Left renal cortex interstitium (tissue), 4 donors: Measurements from ENCODE around the gene PNMA8C. TPM values are rescaled to one million over a fixed set of nuclear protein-coding genes. Genes with fewer than 3 reads are reported as not detected.
"Not testable (repeated sequence)": the region's sequence is repeated elsewhere in the genome, so short reads cannot be mapped to it uniquely, and the experiment has no call there.

Source experiments
- DNase-seq, 4 donors: peaks; one replicate each; pipeline ENCODE4 v3.0.0-alpha.2; 2013; ENCODE audit warnings: low read depth in 4 of 4, low spot score in 2 of 4, missing footprints in 1 of 4
- polyA plus RNA-seq, 4 donors: library from polyadenylated mRNA; unstranded; fragments of 120-200 nt; gene quantifications; one replicate each; pipeline ENCODE4 v1.2.1, GENCODE V29; 2013; ENCODE audit not compliant: insufficient read length in 4 of 4

Gene PNMA8C
- polyA plus RNA-seq, 4 donors: 0.58 to 0.74 (median 0.69) TPM

- no peak for DNase-seq
Observed at GRCh38 chr19:46412650-46413261, 16.0 kb downstream of the PNMA8C start.

GRCh38 chr19:46411925-46412649 lies 16.6 kb downstream of the PNMA8C start:
- no peak for DNase-seq

- DNase-seq: no peak
Observed at GRCh38 chr19:46411088-46411924, 17.4 kb downstream of the PNMA8C start.

- no peak for DNase-seq
Observed at GRCh38 chr19:46410205-46411087, 18.3 kb downstream of the PNMA8C start.

GRCh38 chr19:46409191-46409590 lies 19.5 kb downstream of the PNMA8C start:
- no peak for DNase-seq

- DNase-seq: no peak
Observed at GRCh38 chr19:46408664-46409039, 20.1 kb downstream of the PNMA8C start.

GRCh38 chr19:46407856-46408663 lies 20.7 kb downstream of the PNMA8C start:
- DNase-seq: no peak

- no peak for DNase-seq
Observed at GRCh38 chr19:46406976-46407375, 21.8 kb downstream of the PNMA8C start.

GRCh38 chr19:46404753-46405468 lies 23.8 kb downstream of the PNMA8C start:
- no peak for DNase-seq

GRCh38 chr19:46404055-46404752 lies 24.5 kb downstream of the PNMA8C start:
- DNase-seq: peak in 1 of 4 donors; percentile 62

GRCh38 chr19:46402725-46403124 lies 26.0 kb downstream of the PNMA8C start:
- DNase-seq: no peak

GRCh38 chr19:46397801-46398479 lies 30.8 kb downstream of the PNMA8C start:
- not testable (repeated sequence) for DNase-seq

- no peak for DNase-seq
Observed at GRCh38 chr19:46394402-46394797, 34.3 kb downstream of the PNMA8C start.

- DNase-seq: no peak
Observed at GRCh38 chr19:46393456-46394401, 35.0 kb downstream of the PNMA8C start.

- no peak for DNase-seq
Observed at GRCh38 chr19:46392837-46393236, 35.9 kb downstream of the PNMA8C start.

- no peak for DNase-seq
Observed at GRCh38 chr19:46392252-46392801, 36.4 kb downstream of the PNMA8C start.
